SHP77 treated with DMSO at 0.1 percent for 48 hours (cell line): ENCODE measurements around the gene HHIPL2.
"Not testable (repeated sequence)": the region's sequence is repeated elsewhere in the genome, so short reads cannot be mapped to it uniquely, and the experiment has no call there.

Experiments
- DNase-seq: peaks from one replicate; lab custom pipeline; 2025; lab: John Stamatoyannopoulos, UW

Gene HHIPL2

GRCh38 chr1:222539951-222540597 is 7.8 kb downstream of the HHIPL2 start:
- DNase-seq, result no peak

DNA sequence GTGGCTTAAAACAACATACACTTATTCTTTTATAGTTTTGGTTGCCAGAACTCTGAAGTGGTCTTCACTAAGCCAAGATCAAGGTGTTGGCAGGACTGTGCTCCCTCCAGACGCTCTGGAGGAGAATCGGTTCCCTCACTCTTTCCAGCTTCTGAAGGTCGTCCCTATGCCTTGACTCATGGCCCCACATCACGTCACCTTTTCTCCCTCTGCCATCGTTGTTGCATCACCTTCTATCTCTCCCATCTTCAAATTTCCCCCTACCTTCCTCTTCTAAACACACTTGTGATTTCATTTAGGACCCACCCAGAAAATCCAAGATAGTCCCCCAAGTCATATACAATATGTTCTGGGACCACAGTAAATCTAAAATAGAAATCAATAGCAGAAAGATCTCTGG is 12.4 kb downstream of the HHIPL2 start:
- DNase-seq, result no peak

DNA sequence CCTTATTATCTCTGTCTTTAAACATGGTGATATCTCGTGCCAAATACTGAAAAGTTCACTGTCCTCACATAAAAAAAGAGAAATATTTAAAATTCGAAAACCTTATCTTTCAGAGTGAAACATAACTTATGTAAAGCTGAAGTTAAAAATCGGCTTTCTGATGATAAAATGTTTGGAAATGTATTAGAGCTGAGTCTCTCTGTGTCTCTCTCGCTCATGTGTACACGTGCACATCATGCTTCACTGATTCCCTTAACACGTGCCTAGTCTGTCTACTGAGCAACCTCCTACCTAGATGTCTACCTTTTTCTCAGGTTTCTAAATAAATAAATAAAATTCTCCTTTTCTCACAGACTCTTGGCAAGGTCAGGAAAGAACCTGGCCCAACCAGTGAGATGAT is 17.1 kb downstream of the HHIPL2 start:
- no peak for DNase-seq

- no peak for DNase-seq
Measured at GRCh38 chr1:222529916-222530315, 18.0 kb downstream of the HHIPL2 start.

- DNase-seq, result no peak
Measured at GRCh38 chr1:222529181-222529580, 18.7 kb downstream of the HHIPL2 start.

- no peak for DNase-seq
Measured at GRCh38 chr1:222525951-222526350, 22.0 kb downstream of the HHIPL2 start.

GRCh38 chr1:222523852-222524251 is 24.1 kb downstream of the HHIPL2 start:
- DNase-seq, result no peak

- no peak for DNase-seq
Measured at GRCh38 chr1:222522105-222522915, 25.6 kb downstream of the HHIPL2 start.

DNA sequence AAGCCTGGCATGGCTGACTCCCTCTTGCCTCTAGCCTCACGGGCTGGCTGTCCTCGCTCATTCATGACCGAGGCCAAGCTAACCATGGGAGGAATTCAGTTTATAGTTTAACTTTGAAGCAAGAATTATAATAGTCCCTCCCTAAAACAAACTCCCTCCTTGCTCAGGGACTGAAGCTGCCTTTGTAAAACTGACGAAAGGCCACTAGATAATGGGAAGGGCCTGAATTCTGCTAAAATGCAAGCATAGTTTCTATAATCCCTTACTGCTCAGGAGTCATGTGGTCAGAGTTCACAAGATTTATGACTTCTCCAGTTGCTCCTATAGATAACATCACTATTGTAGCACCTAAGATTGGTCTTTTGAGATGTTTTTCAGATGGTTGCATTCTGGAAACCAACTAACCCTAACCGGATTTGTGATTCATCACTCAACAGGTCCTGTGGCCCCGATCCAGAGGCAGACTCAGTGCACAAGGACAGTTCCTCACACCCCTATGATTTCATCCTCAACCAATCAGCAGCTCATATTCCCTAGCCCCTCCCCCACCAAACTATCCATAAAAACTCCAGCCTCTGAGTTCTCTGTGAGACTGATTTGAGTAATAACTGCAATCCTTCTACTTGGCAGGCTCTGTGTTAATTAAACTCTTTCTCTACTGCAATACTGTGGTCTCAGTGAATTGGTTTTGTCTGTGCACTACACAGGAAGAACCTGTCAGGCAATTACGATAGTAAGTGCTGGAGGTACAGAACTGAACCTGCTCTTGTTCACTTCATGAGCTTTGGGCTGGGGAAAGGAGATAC is 26.4 kb downstream of the HHIPL2 start:
- no peak for DNase-seq

GRCh38 chr1:222489496-222489895 is 58.4 kb downstream of the HHIPL2 start:
- not testable (repeated sequence) for DNase-seq

DNA sequence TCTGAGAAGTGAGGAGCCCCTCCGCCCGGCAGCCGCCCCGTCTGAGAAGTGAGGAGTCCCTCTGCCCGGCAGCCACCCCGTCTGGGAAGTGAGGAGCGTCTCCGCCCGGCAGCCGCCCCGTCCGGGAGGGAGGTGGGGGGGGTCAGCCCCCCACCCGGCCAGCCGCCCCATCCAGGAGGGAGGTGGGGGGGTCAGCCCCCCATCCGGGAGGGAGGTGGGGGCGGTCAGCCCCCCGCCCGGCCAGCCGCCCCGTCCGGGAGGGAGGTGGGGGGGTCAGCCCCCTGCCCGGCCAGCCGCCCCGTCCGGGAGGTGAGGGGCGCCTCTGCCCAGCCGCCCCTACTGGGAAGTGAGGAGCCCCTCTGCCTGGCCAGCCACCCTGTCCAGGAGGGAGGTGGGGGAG is 60.1 kb downstream of the HHIPL2 start:
- DNase-seq, result not testable (repeated sequence)

- not testable (repeated sequence) for DNase-seq
Measured at GRCh38 chr1:222484005-222484404, 63.9 kb downstream of the HHIPL2 start.

GRCh38 chr1:222479567-222479966 is 68.3 kb downstream of the HHIPL2 start:
- not testable (repeated sequence) for DNase-seq

DNA sequence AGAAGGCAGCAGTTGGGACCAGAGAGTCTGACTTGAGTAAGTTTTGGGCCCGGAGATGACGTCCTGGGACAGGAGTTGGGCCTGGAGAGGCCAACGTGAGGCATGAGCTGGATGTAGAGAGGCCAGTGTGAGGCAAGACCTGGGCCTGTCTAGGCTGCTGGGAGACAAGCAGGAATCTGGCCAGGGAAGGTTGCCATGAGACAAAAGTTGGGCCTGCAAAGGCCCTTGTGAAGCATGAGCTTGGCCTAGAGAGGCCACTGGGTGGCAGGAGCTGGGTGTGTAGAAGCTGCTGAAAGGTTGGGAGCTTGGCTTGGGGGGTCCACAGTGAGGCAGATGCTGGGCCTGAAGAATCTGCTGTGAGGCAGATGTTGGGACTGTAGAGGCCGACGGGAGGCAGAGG is 71.5 kb downstream of the HHIPL2 start:
- DNase-seq, result not testable (repeated sequence)

GRCh38 chr1:222473717-222474116 is 74.2 kb downstream of the HHIPL2 start:
- not testable (repeated sequence) for DNase-seq

DNA sequence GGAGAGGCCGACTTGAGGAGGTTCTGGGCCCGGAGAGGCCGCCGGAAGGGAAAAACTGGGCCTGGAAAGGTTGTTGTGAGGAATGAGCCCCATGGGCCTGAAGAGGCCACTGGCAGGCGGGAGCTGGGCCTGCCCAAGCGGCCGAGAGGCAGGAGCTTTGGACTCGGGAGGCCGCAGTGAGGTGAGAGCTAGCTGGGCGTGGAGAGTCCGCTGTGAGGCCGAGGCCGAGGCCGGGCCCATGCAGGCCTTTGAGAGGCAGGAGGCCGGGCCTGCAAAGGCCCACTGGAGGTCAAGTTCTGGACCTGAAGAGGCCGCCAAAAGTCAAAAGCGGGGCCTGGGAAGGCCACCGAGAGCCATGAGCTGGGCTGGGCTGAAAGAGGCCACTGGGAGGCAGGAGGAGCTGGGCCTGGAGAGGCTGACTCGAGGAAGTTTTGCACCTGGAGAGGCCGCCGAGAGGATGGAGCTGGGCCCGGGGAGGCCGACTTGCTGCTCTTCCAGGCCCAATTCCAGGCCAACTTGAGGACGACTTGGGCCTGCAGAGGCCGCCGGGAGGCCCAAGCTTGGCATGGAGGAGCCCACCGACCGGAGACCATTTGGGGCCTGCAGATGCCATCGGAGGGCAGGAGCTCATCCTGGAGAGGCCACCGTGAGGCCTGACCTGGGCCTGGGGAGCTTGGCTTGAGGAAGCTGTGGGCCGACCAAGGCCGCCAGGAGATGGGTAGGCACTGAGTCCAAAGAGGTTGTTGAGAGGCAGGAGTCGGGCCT is 74.9 kb downstream of the HHIPL2 start:
- not testable (repeated sequence) for DNase-seq
